Mucosa of stomach (tissue), 1 donor: ENCODE data around the gene CHRM1.
"Not testable (repeated sequence)": the region's sequence is repeated elsewhere in the genome, so short reads cannot be mapped to it uniquely, and the experiment has no call there.

Experiments used
- H3K27me3 ChIP-seq: one replicate; pipeline ENCODE4 v1.7.0; 2013; ENCODE audit warnings: mild to moderate bottlenecking, low read length; ENCODE audit not compliant: control insufficient read depth, insufficient read depth
- H3K36me3 ChIP-seq: one replicate; pipeline ENCODE4 v1.7.0; 2013; ENCODE audit warnings: low read length; ENCODE audit not compliant: control insufficient read depth, insufficient read depth
- H3K4me1 ChIP-seq: one replicate; pipeline ENCODE4 v1.7.0; 2013; ENCODE audit warnings: mild to moderate bottlenecking, low read length; ENCODE audit not compliant: control insufficient read depth, insufficient read depth
- H3K4me3 ChIP-seq: one replicate; pipeline ENCODE4 v1.7.0; 2013; ENCODE audit warnings: low read length
- H3K9ac ChIP-seq: one replicate; pipeline ENCODE4 v1.7.0; 2013; ENCODE audit warnings: mild to moderate bottlenecking, low read length, moderate library complexity
- H3K9me3 ChIP-seq: one replicate; pipeline ENCODE4 v1.7.0; 2013; ENCODE audit warnings: mild to moderate bottlenecking, low read length, moderate library complexity; ENCODE audit not compliant: control insufficient read depth
- donor health status: Pancreatic carcinoma.

The CHRM1 gene

GRCh38 chr11:62880231-62880802 lies 40.8 kb downstream of the CHRM1 start:
- no peaks in the 10 kb centered on the region for H3K27me3 ChIP-seq
- peak overlapping the region; percentile 99 for H3K9ac ChIP-seq
- peak overlapping the region; percentile 100 for H3K4me3 ChIP-seq
- peaks cover 40% of the 10 kb centered on the region for H3K4me1 ChIP-seq
- peaks cover 25% of the 10 kb centered on the region for H3K36me3 ChIP-seq
- H3K9me3 ChIP-seq: no peaks in the 10 kb centered on the region

GRCh38 chr11:62879235-62879978 lies 41.8 kb downstream of the CHRM1 start:
- Histone ChIP-seq H3K9ac (peak overlapping the region; percentile 99), H3K4me3 (no peak overlapping the region)

GRCh38 chr11:62876712-62877111 lies 44.5 kb downstream of the CHRM1 start:
- Histone ChIP-seq H3K9ac (no peak overlapping the region), H3K4me1 (peaks cover 15% of the 10 kb centered on the region), H3K36me3 (no peaks in the 10 kb centered on the region), H3K9me3 (no peaks in the 10 kb centered on the region), H3K4me3 (no peak overlapping the region), H3K27me3 (no peaks in the 10 kb centered on the region)

More at GRCh38 chr11:62879235-62879978, 41.8 kb downstream of the CHRM1 start:
- Histone ChIP-seq H3K27me3 (no peaks in the 10 kb centered on the region), H3K36me3 (peaks cover 18% of the 10 kb centered on the region), H3K4me1 (peaks cover 36% of the 10 kb centered on the region), H3K9me3 (no peaks in the 10 kb centered on the region)

GRCh38 chr11:62875698-62876478 lies 45.3 kb downstream of the CHRM1 start:
- peaks cover 14% of the 10 kb centered on the region for H3K4me1 ChIP-seq
- H3K27me3 ChIP-seq: no peaks in the 10 kb centered on the region
- no peak overlapping the region for H3K9ac ChIP-seq
- no peaks in the 10 kb centered on the region for H3K9me3 ChIP-seq
- no peaks in the 10 kb centered on the region for H3K36me3 ChIP-seq
- H3K4me3 ChIP-seq: no peak overlapping the region

- Histone ChIP-seq H3K9ac (no peak overlapping the region), H3K9me3 (no peaks in the 10 kb centered on the region), H3K4me1 (peaks cover 6% of the 10 kb centered on the region), H3K4me3 (no peak overlapping the region), H3K36me3 (no peaks in the 10 kb centered on the region), H3K27me3 (no peaks in the 10 kb centered on the region)
Measured at GRCh38 chr11:62874851-62875250, 46.3 kb downstream of the CHRM1 start.

GRCh38 chr11:62865635-62866034 lies 55.5 kb downstream of the CHRM1 start:
- no peaks in the 10 kb centered on the region for H3K9me3 ChIP-seq
- no peaks in the 10 kb centered on the region for H3K4me1 ChIP-seq
- H3K27me3 ChIP-seq: no peaks in the 10 kb centered on the region
- no peak overlapping the region for H3K4me3 ChIP-seq
- H3K36me3 ChIP-seq: no peaks in the 10 kb centered on the region
- no peak overlapping the region for H3K9ac ChIP-seq

GRCh38 chr11:62863687-62864335 lies 57.4 kb downstream of the CHRM1 start:
- no peak overlapping the region for H3K4me3 ChIP-seq
- no peaks in the 10 kb centered on the region for H3K36me3 ChIP-seq
- H3K27me3 ChIP-seq: no peaks in the 10 kb centered on the region
- no peak overlapping the region for H3K9ac ChIP-seq
- no peaks in the 10 kb centered on the region for H3K9me3 ChIP-seq
- no peaks in the 10 kb centered on the region for H3K4me1 ChIP-seq

GRCh38 chr11:62861564-62862192 lies 59.5 kb downstream of the CHRM1 start:
- not testable (repeated sequence) for H3K4me1 ChIP-seq, H3K4me3 ChIP-seq, H3K9me3 ChIP-seq, H3K36me3 ChIP-seq, H3K9ac ChIP-seq, H3K27me3 ChIP-seq

GRCh38 chr11:62860835-62861563 lies 60.2 kb downstream of the CHRM1 start:
- no peaks in the 10 kb centered on the region for H3K36me3 ChIP-seq
- H3K4me1 ChIP-seq: peaks cover 5% of the 10 kb centered on the region
- no peak overlapping the region for H3K9ac ChIP-seq
- no peaks in the 10 kb centered on the region for H3K9me3 ChIP-seq
- H3K27me3 ChIP-seq: no peaks in the 10 kb centered on the region
- H3K4me3 ChIP-seq: no peak overlapping the region

GRCh38 chr11:62859281-62859703 lies 61.9 kb downstream of the CHRM1 start:
- H3K4me1 ChIP-seq: peaks cover 11% of the 10 kb centered on the region
- not testable (repeated sequence) for H3K9me3 ChIP-seq, H3K27me3 ChIP-seq, H3K9ac ChIP-seq, H3K36me3 ChIP-seq, H3K4me3 ChIP-seq
